Muscle of leg (tissue), 11 donors: ENCODE data around the gene TMEM233. TPM values are rescaled to one million over a fixed set of nuclear protein-coding genes. Genes with fewer than 3 reads are reported as not detected.
A peak's percentile ranks its signal among the peaks of the same experiment; 100 is the strongest.

Experiments used
- DNase-seq: peaks from one replicate; pipeline ENCODE4 v3.0.0; 2013
- H3K27ac ChIP-seq: one replicate; pipeline ENCODE4 v1.5.1; 2013; ENCODE audit warnings: mild to moderate bottlenecking, low read length, control low read depth
- H3K27me3 ChIP-seq: one replicate; pipeline ENCODE4 v1.6.1; 2013; ENCODE audit warnings: low read length; ENCODE audit not compliant: control insufficient read depth, insufficient read depth
- H3K36me3 ChIP-seq: one replicate; pipeline ENCODE4 v1.6.1; 2013; ENCODE audit warnings: low read length; ENCODE audit not compliant: control insufficient read depth, insufficient read depth
- H3K4me1 ChIP-seq: one replicate; pipeline ENCODE4 v1.6.1; 2013; ENCODE audit warnings: low read length; ENCODE audit not compliant: control insufficient read depth, insufficient read depth
- H3K4me3 ChIP-seq: one replicate; pipeline ENCODE4 v1.5.1; 2013; ENCODE audit warnings: low read length, control low read depth
- H3K9me3 ChIP-seq: replicated peaks from 2 replicates; pipeline ENCODE4 v1.6.1; 2013; ENCODE audit warnings: low read depth, low read length; ENCODE audit not compliant: control insufficient read depth
- WGBS: methylation state at CpG from one replicate; pipeline ENCODE4 v1.1.5; 2013; ENCODE audit warnings: missing lambda C conversion rate; ENCODE audit not compliant: insufficient coverage; 5-methylcytosine and 5-hydroxymethylcytosine counted together
- polyA plus RNA-seq, 8 donors: library from polyadenylated mRNA; unstranded; fragments of 120-200 nt; gene quantifications; one replicate each; pipeline versions ENCODE4 v1.2.1 to v1.2.3, GENCODE V29; 2013; ENCODE audit warnings: inconsistent platforms in 1 of 8, low replicate concordance in 1 of 8; ENCODE audit not compliant: insufficient read length in 8 of 8, insufficient read depth in 1 of 8
- total RNA-seq: library from RNA; stranded (reverse); fragments of 120-200 nt; gene quantifications from one replicate; pipeline ENCODE4 v1.2.4, GENCODE V29; 2013

Gene TMEM233
- total and polyA plus RNA-seq, 9 donors: 1.8 to 4.9 (median 2.5) TPM

GRCh38 chr12:119576118-119576810, 17.3 kb upstream of the TMEM233 start:
- no peak for DNase-seq
- H3K27ac ChIP-seq: no peak overlapping the region
- 57% methylated on average over 1 of the region's 8 CpGs for WGBS
- no peaks in the 10 kb centered on the region for H3K27me3 ChIP-seq
- H3K4me3 ChIP-seq: no peak overlapping the region
- H3K9me3 ChIP-seq: no peaks in the 10 kb centered on the region
- no peaks in the 10 kb centered on the region for H3K4me1 ChIP-seq
- H3K36me3 ChIP-seq: no peaks in the 10 kb centered on the region

GRCh38 chr12:119576915-119577314, 16.7 kb upstream of the TMEM233 start:
- no CpG with 5 or more reads among the region's 1 CpG for WGBS
- no peak for DNase-seq

GRCh38 chr12:119578112-119578511, 15.5 kb upstream of the TMEM233 start:
- H3K9me3 ChIP-seq: no peaks in the 10 kb centered on the region
- no peak for DNase-seq
- H3K4me1 ChIP-seq: no peaks in the 10 kb centered on the region
- H3K27ac ChIP-seq: no peak overlapping the region
- no peak overlapping the region for H3K4me3 ChIP-seq
- WGBS: no CpG with 5 or more reads among the region's 2 CpGs
- no peaks in the 10 kb centered on the region for H3K27me3 ChIP-seq
- no peaks in the 10 kb centered on the region for H3K36me3 ChIP-seq

More at GRCh38 chr12:119576915-119577314, 16.7 kb upstream of the TMEM233 start:
- no peaks in the 10 kb centered on the region for H3K36me3 ChIP-seq
- no peak overlapping the region for H3K4me3 ChIP-seq
- H3K27ac ChIP-seq: no peak overlapping the region
- no peaks in the 10 kb centered on the region for H3K9me3 ChIP-seq
- H3K27me3 ChIP-seq: no peaks in the 10 kb centered on the region
- H3K4me1 ChIP-seq: no peaks in the 10 kb centered on the region

GRCh38 chr12:119589097-119589496, 4.5 kb upstream of the TMEM233 start:
- Histone ChIP-seq H3K27ac (no peak overlapping the region), H3K4me1 (peaks cover 7% of the 10 kb centered on the region), H3K4me3 (no peak overlapping the region), H3K36me3 (no peaks in the 10 kb centered on the region), H3K27me3 (peaks cover 14% of the 10 kb centered on the region), H3K9me3 (no peaks in the 10 kb centered on the region)
- WGBS: no CpG with 5 or more reads among the region's 1 CpG
- DNase-seq: peak; percentile 6

GRCh38 chr12:119589634-119590033, 3.9 kb upstream of the TMEM233 start:
- H3K4me3 ChIP-seq: no peak overlapping the region
- 80% methylated on average over 3 of the region's 4 CpGs for WGBS
- H3K36me3 ChIP-seq: no peaks in the 10 kb centered on the region
- no peak overlapping the region for H3K27ac ChIP-seq
- peaks cover 20% of the 10 kb centered on the region for H3K27me3 ChIP-seq
- no peak for DNase-seq
- peaks cover 10% of the 10 kb centered on the region for H3K4me1 ChIP-seq
- no peaks in the 10 kb centered on the region for H3K9me3 ChIP-seq

GRCh38 chr12:119592232-119592631, 1.3 kb upstream of the TMEM233 start:
- Histone ChIP-seq H3K4me1 (peaks cover 13% of the 10 kb centered on the region), H3K27ac (no peak overlapping the region), H3K36me3 (no peaks in the 10 kb centered on the region), H3K9me3 (no peaks in the 10 kb centered on the region), H3K27me3 (peaks cover 29% of the 10 kb centered on the region), H3K4me3 (no peak overlapping the region)
- 17% methylated on average over 1 of the region's 2 CpGs for WGBS
- DNase-seq: peak; percentile 4

GRCh38 chr12:119594399-119594730, 791 bp downstream of the TMEM233 start:
- peak; percentile 11 for DNase-seq
- Histone ChIP-seq H3K4me3 (peak overlapping the region; percentile 56), H3K27ac (peak overlapping the region; percentile 77), H3K36me3 (no peaks in the 10 kb centered on the region), H3K4me1 (peaks cover 13% of the 10 kb centered on the region), H3K27me3 (peaks cover 29% of the 10 kb centered on the region), H3K9me3 (no peaks in the 10 kb centered on the region)
- WGBS: under 1% methylated on average over 22 of the region's 22 CpGs

GRCh38 chr12:119594772-119595445, 1.3 kb downstream of the TMEM233 start:
- WGBS: under 1% methylated on average over 49 of the region's 49 CpGs

GRCh38 chr12:119598159-119598558, 4.6 kb downstream of the TMEM233 start:
- peaks cover 24% of the 10 kb centered on the region for H3K27me3 ChIP-seq
- no peaks in the 10 kb centered on the region for H3K36me3 ChIP-seq
- peaks cover 13% of the 10 kb centered on the region for H3K4me1 ChIP-seq
- no peak for DNase-seq
- no CpG with 5 or more reads among the region's 1 CpG for WGBS
- no peak overlapping the region for H3K27ac ChIP-seq
- H3K9me3 ChIP-seq: no peaks in the 10 kb centered on the region
- H3K4me3 ChIP-seq: no peak overlapping the region

More at GRCh38 chr12:119594772-119595445, 1.3 kb downstream of the TMEM233 start:
- DNase-seq: peak; percentile 68
- H3K4me3 ChIP-seq: peak overlapping the region; percentile 56
- H3K36me3 ChIP-seq: no peaks in the 10 kb centered on the region
- peaks cover 29% of the 10 kb centered on the region for H3K27me3 ChIP-seq
- peak overlapping the region; percentile 77 for H3K27ac ChIP-seq
- peaks cover 13% of the 10 kb centered on the region for H3K4me1 ChIP-seq
- H3K9me3 ChIP-seq: no peaks in the 10 kb centered on the region

- H3K27ac ChIP-seq: no peak overlapping the region
- H3K4me1 ChIP-seq: peaks cover 5% of the 10 kb centered on the region
- no peaks in the 10 kb centered on the region for H3K27me3 ChIP-seq
- WGBS: 64% methylated on average over 3 of the region's 7 CpGs
- no peaks in the 10 kb centered on the region for H3K36me3 ChIP-seq
- no peak overlapping the region for H3K4me3 ChIP-seq
- no peak for DNase-seq
- no peaks in the 10 kb centered on the region for H3K9me3 ChIP-seq
Observed at GRCh38 chr12:119601877-119602733, 8.5 kb downstream of the TMEM233 start.
